Measurements from ENCODE around the gene HIBCH. TPM values are rescaled to one million over a fixed set of nuclear protein-coding genes. Genes with fewer than 3 reads are reported as not detected.

HIBCH gene
- total and polyA plus RNA-seq, 3 donors from 2014 or later, result 44.1 to 67.0 (median 46.1) TPM

Other genes with a start within 250 kb of the HIBCH start
- 10 to 100 TPM; 37.8 to 62.6 TPM for gene INPP1, start 23.8 kb upstream of the HIBCH start, total RNA-seq
- gene INPP1, start 23.8 kb upstream of the HIBCH start, polyA plus RNA-seq (ENCODE audit: insufficient read depth, low read depth, low replicate concordance), result 105 TPM
- 10 to 100 TPM; 29.9 to 47.3 TPM for gene MFSD6, start 88.5 kb upstream of the HIBCH start, total RNA-seq
- 15.0 TPM for gene MFSD6, start 88.5 kb upstream of the HIBCH start, polyA plus RNA-seq (ENCODE audit: insufficient read depth, low read depth, low replicate concordance)
- 10 to 100 TPM in 1 of 2 donors, 1 to 10 TPM in 1; 8.1 to 16.8 TPM for gene NEMP2, start 214.9 kb upstream of the HIBCH start, total RNA-seq
- 32.0 TPM for gene NEMP2, start 214.9 kb upstream of the HIBCH start, polyA plus RNA-seq (ENCODE audit: insufficient read depth, low read depth, low replicate concordance)

All from testis (tissue), 3 donors.